ENCODE measurements around the gene CBARP. TPM values are rescaled to one million over a fixed set of nuclear protein-coding genes. Genes with fewer than 3 reads are reported as not detected.
A peak's percentile ranks its signal among the peaks of the same experiment; 100 is the strongest.
"Not testable (repeated sequence)": the region's sequence is repeated elsewhere in the genome, so short reads cannot be mapped to it uniquely, and the experiment has no call there.

Gene CBARP
- total RNA-seq, 1 experiment from 2014 or later, result 13.3 TPM

DNA sequence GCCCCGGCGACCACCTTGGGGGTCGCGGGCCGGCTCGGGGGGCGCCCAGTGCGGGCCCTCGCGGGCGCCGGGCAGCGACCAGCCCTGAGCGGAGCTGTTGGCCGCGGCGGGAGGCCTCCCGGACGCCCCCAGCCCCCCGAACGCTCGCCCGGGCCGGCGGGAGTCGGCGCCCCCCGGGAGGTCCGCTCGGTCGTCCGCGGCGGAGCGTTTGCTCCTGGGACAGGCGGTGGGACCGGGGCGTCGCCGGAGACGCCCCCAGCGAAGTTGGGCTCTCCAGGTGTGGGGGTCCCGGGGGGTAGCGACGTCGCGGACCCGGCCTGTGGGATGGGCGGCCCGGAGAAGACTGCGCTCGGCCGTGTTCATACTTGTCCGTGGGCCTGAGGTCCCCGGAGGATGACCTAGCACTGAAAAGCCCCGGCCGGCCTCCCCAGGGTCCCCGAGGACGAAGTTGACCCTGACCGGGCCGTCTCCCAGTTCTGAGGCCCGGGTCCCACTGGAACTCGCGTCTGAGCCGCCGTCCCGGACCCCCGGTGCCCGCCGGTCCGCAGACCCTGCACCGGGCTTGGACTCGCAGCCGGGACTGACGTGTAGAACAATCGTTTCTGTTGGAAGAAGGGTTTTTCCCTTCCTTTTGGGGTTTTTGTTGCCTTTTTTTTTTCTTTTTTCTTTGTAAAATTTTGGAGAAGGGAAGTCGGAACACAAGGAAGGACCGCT is 31.5 kb downstream of the CBARP start:
- no peak for DNase-seq (ENCODE audit: low spot score)
- POLR2A ChIA-PET (ENCODE audit: low non-redundant PET), result interaction anchor here (0.9 kb wide), 1 partner anchor 635 kb away, joined by 3 read pairs; no protein-coding TSS in a partner anchor
- H3K27ac ChIP-seq (ENCODE audit: low read depth, low read length, poor library complexity, severe bottlenecking), result peak overlapping the region; percentile 77
- TF ChIP-seq EZH2 (IDR thresholded peaks at IDR 0.05; ENCODE audit: borderline replicate concordance, low read depth, low read length, poor library complexity, severe bottlenecking), result no peak
- TF ChIP-seq, protein P1, sequence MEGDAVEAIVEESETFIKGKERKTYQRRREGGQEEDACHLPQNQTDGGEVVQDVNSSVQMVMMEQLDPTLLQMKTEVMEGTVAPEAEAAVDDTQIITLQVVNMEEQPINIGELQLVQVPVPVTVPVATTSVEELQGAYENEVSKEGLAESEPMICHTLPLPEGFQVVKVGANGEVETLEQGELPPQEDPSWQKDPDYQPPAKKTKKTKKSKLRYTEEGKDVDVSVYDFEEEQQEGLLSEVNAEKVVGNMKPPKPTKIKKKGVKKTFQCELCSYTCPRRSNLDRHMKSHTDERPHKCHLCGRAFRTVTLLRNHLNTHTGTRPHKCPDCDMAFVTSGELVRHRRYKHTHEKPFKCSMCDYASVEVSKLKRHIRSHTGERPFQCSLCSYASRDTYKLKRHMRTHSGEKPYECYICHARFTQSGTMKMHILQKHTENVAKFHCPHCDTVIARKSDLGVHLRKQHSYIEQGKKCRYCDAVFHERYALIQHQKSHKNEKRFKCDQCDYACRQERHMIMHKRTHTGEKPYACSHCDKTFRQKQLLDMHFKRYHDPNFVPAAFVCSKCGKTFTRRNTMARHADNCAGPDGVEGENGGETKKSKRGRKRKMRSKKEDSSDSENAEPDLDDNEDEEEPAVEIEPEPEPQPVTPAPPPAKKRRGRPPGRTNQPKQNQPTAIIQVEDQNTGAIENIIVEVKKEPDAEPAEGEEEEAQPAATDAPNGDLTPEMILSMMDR (conservative IDR thresholded peaks at IDR 0.05; ENCODE audit: low read depth, low read length), result no peak
- H3K27me3 ChIP-seq (replicated peaks; ENCODE audit: insufficient read depth, low read depth, low read length, poor library complexity), result no peaks in the 10 kb centered on the region
- H3K4me1 ChIP-seq (ENCODE audit: insufficient read depth, low read length, poor library complexity, severe bottlenecking), result peaks cover 30% of the 10 kb centered on the region
- peaks cover 3% of the 10 kb centered on the region for H3K36me3 ChIP-seq (ENCODE audit: insufficient read depth, low read length, poor library complexity, severe bottlenecking)
- no TSS peak for BruUV-seq (replicated peaks)
- intact Hi-C loops (cut with micrococcal nuclease; ENCODE audit: unreplicated experiment), result no loop called here
- CTCF ChIA-PET, result no interaction called here
- H3K9me3 ChIP-seq (ENCODE audit: low read depth, low read length, poor library complexity, severe bottlenecking), result no peaks in the 10 kb centered on the region
- peak overlapping the region; percentile 66 for H3K4me3 ChIP-seq (ENCODE audit: low read depth, low read length, poor library complexity, severe bottlenecking)

DNA sequence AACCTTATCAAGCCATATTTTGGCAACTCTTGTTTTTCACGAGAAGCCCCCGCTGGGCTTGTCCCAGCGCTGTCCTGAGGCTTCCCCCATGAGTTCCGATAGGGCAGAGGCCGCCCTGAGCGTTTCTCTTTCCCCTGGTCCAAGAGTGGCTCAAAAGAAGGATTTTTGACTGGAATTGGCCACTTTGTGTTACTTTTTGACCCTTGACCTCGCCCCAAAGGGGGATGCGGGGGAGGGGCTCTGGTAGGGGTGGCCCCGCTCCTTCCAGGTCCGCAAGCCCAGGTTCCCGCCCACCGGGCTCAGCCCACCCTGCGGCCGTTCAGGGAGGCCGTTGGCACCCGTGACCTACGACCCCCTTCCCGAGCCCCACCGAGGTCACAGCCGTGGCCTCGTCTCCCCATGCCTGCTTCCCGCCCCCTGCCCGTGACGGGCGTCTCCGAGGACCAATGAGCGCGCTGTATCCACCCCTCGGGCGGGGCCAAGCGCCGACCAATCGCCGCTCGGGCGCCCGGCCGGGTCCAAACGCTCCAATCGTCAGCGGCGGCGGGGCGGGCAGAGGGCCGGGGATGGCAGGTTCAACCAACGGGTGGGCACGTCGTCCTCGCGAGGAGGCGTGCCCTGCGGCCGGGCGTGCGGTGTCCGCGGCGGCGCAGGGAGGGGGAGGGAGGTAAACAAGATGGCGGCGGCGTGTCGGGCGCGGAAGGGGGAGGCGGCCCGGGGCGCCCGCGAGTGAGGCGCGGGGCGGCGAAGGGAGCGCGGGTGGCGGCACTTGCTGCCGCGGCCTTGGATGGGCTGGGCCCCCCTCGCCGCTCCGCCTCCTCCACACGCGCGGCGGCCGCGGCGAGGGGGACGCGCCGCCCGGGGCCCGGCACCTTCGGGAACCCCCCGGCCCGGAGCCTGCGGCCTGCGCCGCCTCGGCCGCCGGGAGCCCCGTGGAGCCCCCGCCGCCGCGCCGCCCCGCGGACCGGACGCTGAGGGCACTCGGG is 32.4 kb downstream of the CBARP start, which contains the start of gene STK11:
Gene STK11, plus strand, starts transcription at position 665 of the 986 bp plus-strand sequence. CDS start 1,136 bp downstream, outside the sequence.
- POLR2A ChIA-PET (ENCODE audit: low non-redundant PET), result interaction anchor here (0.9 kb wide), 1 partner anchor 634 kb away, joined by 3 read pairs; no protein-coding TSS in a partner anchor
- H3K4me3 ChIP-seq (ENCODE audit: low read depth, low read length, poor library complexity, severe bottlenecking), result peak within 1 kb of the TSS; percentile 66
- peaks cover 27% of the 10 kb centered on the region for H3K4me1 ChIP-seq (ENCODE audit: insufficient read depth, low read length, poor library complexity, severe bottlenecking)
- no peaks in the 10 kb centered on the region for H3K36me3 ChIP-seq (ENCODE audit: insufficient read depth, low read length, poor library complexity, severe bottlenecking)
- peak within 1 kb of the TSS; percentile 79 for H3K27ac ChIP-seq (ENCODE audit: low read depth, low read length, poor library complexity, severe bottlenecking)
- H3K9me3 ChIP-seq (ENCODE audit: low read depth, low read length, poor library complexity, severe bottlenecking), result no peaks in the 10 kb centered on the region
- intact Hi-C loops (cut with micrococcal nuclease; ENCODE audit: unreplicated experiment), result no loop called here
- no TSS peak for BruUV-seq (replicated peaks)
- TF ChIP-seq EZH2 (IDR thresholded peaks at IDR 0.05; ENCODE audit: borderline replicate concordance, low read depth, low read length, poor library complexity, severe bottlenecking), result no peak
- TF ChIP-seq, protein P1 (conservative IDR thresholded peaks at IDR 0.05; ENCODE audit: low read depth, low read length), result no peak
- no peaks in the 10 kb centered on the region for H3K27me3 ChIP-seq (replicated peaks; ENCODE audit: insufficient read depth, low read depth, low read length, poor library complexity)
- CTCF ChIA-PET, result no interaction called here
- peak; percentile 99 for DNase-seq (ENCODE audit: low spot score)

DNA sequence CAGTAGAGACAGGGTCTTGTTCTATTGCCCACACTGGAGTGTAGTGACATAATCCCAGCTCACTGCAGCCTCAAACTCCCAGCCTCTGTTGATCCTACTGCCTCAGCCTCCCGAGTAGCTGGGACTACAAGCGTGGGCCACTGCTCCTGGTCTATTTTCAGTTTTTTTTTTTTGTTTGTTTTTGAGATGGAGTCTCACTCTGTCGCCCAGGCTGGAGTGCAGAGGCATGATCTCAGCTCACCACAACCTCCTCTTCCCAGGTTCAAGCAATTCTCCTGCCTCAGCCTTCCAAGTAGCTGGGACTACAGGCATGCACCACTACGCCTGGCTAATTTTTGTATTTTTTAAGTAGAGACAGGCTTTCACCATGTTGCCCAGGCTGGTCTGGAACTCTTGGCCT is 37.2 kb downstream of the CBARP start:
- CTCF ChIA-PET; H3K4me3 ChIP-seq (ENCODE audit: low read depth, low read length, poor library complexity, severe bottlenecking); BruUV-seq (replicated peaks); intact Hi-C loops (cut with micrococcal nuclease; ENCODE audit: unreplicated experiment); H3K27ac ChIP-seq (ENCODE audit: low read depth, low read length, poor library complexity, severe bottlenecking); POLR2A ChIA-PET (ENCODE audit: low non-redundant PET); H3K9me3 ChIP-seq (ENCODE audit: low read depth, low read length, poor library complexity, severe bottlenecking); DNase-seq (ENCODE audit: low spot score); H3K27me3 ChIP-seq (replicated peaks; ENCODE audit: insufficient read depth, low read depth, low read length, poor library complexity); H3K36me3 ChIP-seq (ENCODE audit: insufficient read depth, low read length, poor library complexity, severe bottlenecking): not testable (repeated sequence)
- peaks cover 13% of the 10 kb centered on the region for H3K4me1 ChIP-seq (ENCODE audit: insufficient read depth, low read length, poor library complexity, severe bottlenecking)
